Breast epithelium (tissue), 3 donors: Measurements from ENCODE around the gene NR2E1.

Experiments used
- POLR2A ChIP-seq: fragments of 450-650 bp; IDR thresholded peaks from one replicate; pipeline ENCODE4 v1.6.1; 2016; ENCODE audit warnings: antibody characterized with exemption, mild to moderate bottlenecking, moderate library complexity
- POLR2AphosphoS5 ChIP-seq, 3 donors: sonication (generic); formaldehyde crosslinking; IDR thresholded peaks; one replicate each; pipeline ENCODE4 v1.6.1; 2017; ENCODE audit warnings: antibody characterized with exemption in 3 of 3
- TF ChIP-seq, protein P1 (sequence below), 3 donors: fragments of 450-650 bp; IDR thresholded peaks; one replicate each; pipeline ENCODE4 v1.5.1; 2016 to 2017; ENCODE audit warnings: antibody characterized with exemption in 3 of 3, mild to moderate bottlenecking in 3 of 3, moderate library complexity in 3 of 3

GRCh38 chr6:108132863-108133262 lies 33.0 kb upstream of the NR2E1 start:
- TF ChIP-seq, protein P1, sequence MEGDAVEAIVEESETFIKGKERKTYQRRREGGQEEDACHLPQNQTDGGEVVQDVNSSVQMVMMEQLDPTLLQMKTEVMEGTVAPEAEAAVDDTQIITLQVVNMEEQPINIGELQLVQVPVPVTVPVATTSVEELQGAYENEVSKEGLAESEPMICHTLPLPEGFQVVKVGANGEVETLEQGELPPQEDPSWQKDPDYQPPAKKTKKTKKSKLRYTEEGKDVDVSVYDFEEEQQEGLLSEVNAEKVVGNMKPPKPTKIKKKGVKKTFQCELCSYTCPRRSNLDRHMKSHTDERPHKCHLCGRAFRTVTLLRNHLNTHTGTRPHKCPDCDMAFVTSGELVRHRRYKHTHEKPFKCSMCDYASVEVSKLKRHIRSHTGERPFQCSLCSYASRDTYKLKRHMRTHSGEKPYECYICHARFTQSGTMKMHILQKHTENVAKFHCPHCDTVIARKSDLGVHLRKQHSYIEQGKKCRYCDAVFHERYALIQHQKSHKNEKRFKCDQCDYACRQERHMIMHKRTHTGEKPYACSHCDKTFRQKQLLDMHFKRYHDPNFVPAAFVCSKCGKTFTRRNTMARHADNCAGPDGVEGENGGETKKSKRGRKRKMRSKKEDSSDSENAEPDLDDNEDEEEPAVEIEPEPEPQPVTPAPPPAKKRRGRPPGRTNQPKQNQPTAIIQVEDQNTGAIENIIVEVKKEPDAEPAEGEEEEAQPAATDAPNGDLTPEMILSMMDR (IDR thresholded peaks at IDR 0.05), result no peak
- no peak for TF ChIP-seq POLR2AphosphoS5 (IDR thresholded peaks at IDR 0.05)
- no peak for TF ChIP-seq POLR2A
